ENCODE results near the gene CRACR2B.

Gene CRACR2B

GRCh38 chr11:870127-870413 is 42.4 kb downstream of the CRACR2B start:
- no peak for DNase-seq

- no peak for DNase-seq
Measured at GRCh38 chr11:870418-870817, 42.7 kb downstream of the CRACR2B start.

DNA sequence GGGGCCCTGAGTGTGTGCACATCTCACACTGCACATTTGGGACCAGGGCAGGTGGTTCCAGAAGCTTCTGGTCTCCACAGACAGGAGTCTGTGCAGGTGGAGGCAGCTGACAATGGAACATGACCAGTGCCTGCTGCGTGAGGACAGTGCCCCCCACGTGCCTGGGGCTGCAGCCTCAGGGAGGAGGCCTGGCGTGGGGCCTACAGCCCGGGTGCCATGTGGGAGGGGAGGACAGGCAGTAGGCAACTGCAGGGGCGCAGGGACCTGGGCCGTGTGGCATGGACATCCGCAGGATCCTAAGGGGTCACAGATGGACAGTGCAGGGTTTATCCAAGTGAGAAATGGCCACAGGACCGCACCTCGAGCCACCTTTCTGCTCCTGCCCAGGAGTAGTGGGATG is 43.8 kb downstream of the CRACR2B start:
- no peak for DNase-seq

DNA sequence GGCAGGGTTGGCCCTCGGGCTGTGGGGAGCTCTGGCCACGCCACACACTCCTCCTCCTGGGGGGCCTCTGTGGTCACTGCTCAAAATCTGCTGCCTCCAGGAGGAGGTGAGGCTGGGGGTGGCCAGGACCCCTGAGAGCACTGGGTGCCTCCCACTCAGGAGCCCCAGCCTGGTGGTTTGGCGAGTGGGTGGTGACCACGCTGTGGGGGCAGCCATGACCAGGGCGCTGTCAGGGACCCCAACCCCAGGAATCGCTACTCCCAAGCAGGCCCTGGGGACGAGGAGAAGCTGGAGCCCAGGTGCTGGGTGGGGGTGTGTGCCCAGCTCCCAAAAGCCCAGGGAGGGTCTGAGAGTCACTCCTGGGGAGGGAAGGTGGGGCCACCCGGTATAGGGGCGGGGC is 45.1 kb downstream of the CRACR2B start:
- no peak for DNase-seq

DNA sequence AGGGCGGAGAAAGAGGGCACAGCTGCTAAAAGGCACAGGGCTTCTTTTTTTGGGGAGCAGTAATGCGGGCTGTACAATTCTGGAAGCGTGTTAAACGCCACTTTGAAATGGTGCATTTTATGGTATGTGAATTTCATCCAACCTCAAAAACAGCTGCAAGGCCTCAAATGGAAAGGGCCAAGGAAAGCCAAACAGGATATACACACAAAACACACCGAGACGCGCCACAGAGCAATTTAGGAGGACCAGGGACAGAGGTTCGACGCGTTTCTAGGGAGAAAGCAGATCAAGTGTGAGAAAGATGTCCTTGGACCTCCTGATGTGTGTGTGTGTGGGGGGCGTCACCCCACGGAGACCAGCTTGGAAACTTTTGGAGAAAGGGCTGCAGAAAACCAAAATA is 46.0 kb downstream of the CRACR2B start:
- DNase-seq = no peak

- no peak for DNase-seq
Measured at GRCh38 chr11:875203-875602, 47.5 kb downstream of the CRACR2B start.

- no peak for DNase-seq
Measured at GRCh38 chr11:875769-876301, 48.1 kb downstream of the CRACR2B start.

DNA sequence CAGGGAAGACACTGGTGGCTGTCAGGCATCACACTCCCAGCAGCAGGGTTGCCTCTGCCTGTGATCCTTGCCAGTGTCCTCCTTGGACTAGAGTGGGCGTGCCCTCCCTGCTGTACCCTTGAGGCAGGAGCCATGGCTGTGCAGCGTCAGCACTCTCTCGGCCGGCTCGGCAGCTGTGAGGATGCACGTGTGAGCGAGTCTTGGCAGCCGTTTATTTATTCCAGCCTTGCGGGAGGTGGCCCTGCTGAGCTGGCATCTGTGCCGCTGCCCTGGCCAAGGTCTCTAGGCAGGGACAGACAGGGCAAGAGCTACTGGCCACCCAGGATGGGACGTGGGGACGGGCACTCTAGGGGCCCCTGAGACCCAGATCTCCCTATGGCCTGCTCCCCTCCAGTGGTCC is 48.8 kb downstream of the CRACR2B start:
- DNase-seq = peak; percentile 68

GRCh38 chr11:877565-877964 is 49.8 kb downstream of the CRACR2B start:
- DNase-seq = no peak

DNA sequence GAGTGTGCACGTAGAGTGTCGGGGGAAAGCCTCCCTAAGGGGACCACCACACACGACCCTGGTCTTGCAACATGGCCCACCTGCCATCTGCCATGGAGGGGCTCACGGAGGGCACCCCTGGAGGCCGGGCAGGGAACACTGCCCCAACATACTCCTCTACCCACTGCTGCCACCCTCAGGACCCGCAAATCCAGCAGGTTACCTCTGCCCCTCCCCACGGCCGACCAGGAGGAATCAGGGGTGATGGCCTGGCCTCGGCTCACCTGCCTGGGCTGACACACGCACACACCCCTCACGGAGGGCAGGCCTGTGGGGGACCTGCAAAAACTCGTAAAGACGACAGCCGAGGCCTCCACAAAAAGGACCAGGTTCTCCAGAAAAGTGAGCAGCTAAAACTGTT is 52.7 kb downstream of the CRACR2B start:
- no peak for DNase-seq

Data from right hindlimb (tissue), 1 donor.